ENCODE measurements around the gene ARHGAP10.

ARHGAP10 gene

GRCh38 chr4:148064451-148064850, 332.6 kb downstream of the ARHGAP10 start:
- H3K27me3 ChIP-seq (replicated peaks; ENCODE audit: control insufficient read depth, insufficient read depth, low read length), result no peaks in the 10 kb centered on the region
- TF ChIP-seq, protein P1, sequence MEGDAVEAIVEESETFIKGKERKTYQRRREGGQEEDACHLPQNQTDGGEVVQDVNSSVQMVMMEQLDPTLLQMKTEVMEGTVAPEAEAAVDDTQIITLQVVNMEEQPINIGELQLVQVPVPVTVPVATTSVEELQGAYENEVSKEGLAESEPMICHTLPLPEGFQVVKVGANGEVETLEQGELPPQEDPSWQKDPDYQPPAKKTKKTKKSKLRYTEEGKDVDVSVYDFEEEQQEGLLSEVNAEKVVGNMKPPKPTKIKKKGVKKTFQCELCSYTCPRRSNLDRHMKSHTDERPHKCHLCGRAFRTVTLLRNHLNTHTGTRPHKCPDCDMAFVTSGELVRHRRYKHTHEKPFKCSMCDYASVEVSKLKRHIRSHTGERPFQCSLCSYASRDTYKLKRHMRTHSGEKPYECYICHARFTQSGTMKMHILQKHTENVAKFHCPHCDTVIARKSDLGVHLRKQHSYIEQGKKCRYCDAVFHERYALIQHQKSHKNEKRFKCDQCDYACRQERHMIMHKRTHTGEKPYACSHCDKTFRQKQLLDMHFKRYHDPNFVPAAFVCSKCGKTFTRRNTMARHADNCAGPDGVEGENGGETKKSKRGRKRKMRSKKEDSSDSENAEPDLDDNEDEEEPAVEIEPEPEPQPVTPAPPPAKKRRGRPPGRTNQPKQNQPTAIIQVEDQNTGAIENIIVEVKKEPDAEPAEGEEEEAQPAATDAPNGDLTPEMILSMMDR (IDR thresholded peaks at IDR 0.05; ENCODE audit: insufficient read depth, low read length, poor library complexity, severe bottlenecking), result no peak
- H3K36me3 ChIP-seq (ENCODE audit: control insufficient read depth, insufficient read depth, low read length), result peaks cover 11% of the 10 kb centered on the region
- no peak overlapping the region for H3K4me3 ChIP-seq (replicated peaks; ENCODE audit: low read depth, low read length)
- no peak for DNase-seq (ENCODE audit: extremely low read depth, insufficient read length)

DNA sequence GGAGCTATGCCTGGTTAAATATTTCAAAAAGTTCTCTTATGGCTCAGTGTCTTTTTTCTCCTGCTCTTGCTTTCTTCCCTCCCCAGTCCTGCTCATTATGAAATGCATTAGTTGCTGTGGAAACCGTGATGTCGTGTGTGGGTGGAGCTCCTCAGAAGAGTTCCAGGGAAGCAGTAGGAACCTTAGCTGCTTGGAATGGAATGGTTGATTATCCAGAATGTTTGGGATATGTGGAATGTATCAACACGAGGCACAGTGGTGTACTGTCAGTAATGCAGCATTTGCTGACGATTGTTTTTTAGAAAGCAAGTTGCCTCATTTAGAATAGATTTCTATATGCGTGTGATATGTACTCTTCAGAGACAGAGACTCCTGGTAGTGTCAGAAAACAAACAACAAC, 333.2 kb downstream of the ARHGAP10 start:
- H3K27me3 ChIP-seq (replicated peaks; ENCODE audit: control insufficient read depth, insufficient read depth, low read length), result no peaks in the 10 kb centered on the region
- no peak for DNase-seq (ENCODE audit: extremely low read depth, insufficient read length)

GRCh38 chr4:148067301-148067916, 335.5 kb downstream of the ARHGAP10 start:
- Histone ChIP-seq H3K27me3 (replicated peaks; ENCODE audit: control insufficient read depth, insufficient read depth, low read length) (no peaks in the 10 kb centered on the region), H3K4me3 (replicated peaks; ENCODE audit: low read depth, low read length) (no peak overlapping the region), H3K36me3 (ENCODE audit: control insufficient read depth, insufficient read depth, low read length) (peaks cover 19% of the 10 kb centered on the region)
- no peak for DNase-seq (ENCODE audit: extremely low read depth, insufficient read length)
- TF ChIP-seq, protein P1 (IDR thresholded peaks at IDR 0.05; ENCODE audit: insufficient read depth, low read length, poor library complexity, severe bottlenecking), result no peak

More for the DNA sequence above, 333.2 kb downstream of the ARHGAP10 start:
- peaks cover 13% of the 10 kb centered on the region for H3K36me3 ChIP-seq (ENCODE audit: control insufficient read depth, insufficient read depth, low read length)
- TF ChIP-seq, protein P1 (IDR thresholded peaks at IDR 0.05; ENCODE audit: insufficient read depth, low read length, poor library complexity, severe bottlenecking), result no peak
- no peak overlapping the region for H3K4me3 ChIP-seq (replicated peaks; ENCODE audit: low read depth, low read length)

GRCh38 chr4:148068065-148068911, 336.4 kb downstream of the ARHGAP10 start:
- no peaks in the 10 kb centered on the region for H3K27me3 ChIP-seq (replicated peaks; ENCODE audit: control insufficient read depth, insufficient read depth, low read length)
- DNase-seq (ENCODE audit: extremely low read depth, insufficient read length), result no peak
- H3K36me3 ChIP-seq (ENCODE audit: control insufficient read depth, insufficient read depth, low read length), result peaks cover 26% of the 10 kb centered on the region
- TF ChIP-seq, protein P1 (IDR thresholded peaks at IDR 0.05; ENCODE audit: insufficient read depth, low read length, poor library complexity, severe bottlenecking), result no peak
- H3K4me3 ChIP-seq (replicated peaks; ENCODE audit: low read depth, low read length), result no peak overlapping the region

- no peak for DNase-seq (ENCODE audit: extremely low read depth, insufficient read length)
- Histone ChIP-seq H3K4me3 (replicated peaks; ENCODE audit: low read depth, low read length) (no peak overlapping the region), H3K27me3 (replicated peaks; ENCODE audit: control insufficient read depth, insufficient read depth, low read length) (no peaks in the 10 kb centered on the region), H3K36me3 (ENCODE audit: control insufficient read depth, insufficient read depth, low read length) (peaks cover 29% of the 10 kb centered on the region)
- TF ChIP-seq, protein P1 (IDR thresholded peaks at IDR 0.05; ENCODE audit: insufficient read depth, low read length, poor library complexity, severe bottlenecking), result no peak
Measured at GRCh38 chr4:148069086-148069894, 337.4 kb downstream of the ARHGAP10 start.
